H1 (cell line): ENCODE results near the gene GGT5. TPM values are rescaled to one million over a fixed set of nuclear protein-coding genes. Genes with fewer than 3 reads are reported as not detected.
"Not testable (repeated sequence)": the region's sequence is repeated elsewhere in the genome, so short reads cannot be mapped to it uniquely, and the experiment has no call there.

Source experiments
- CTCF ChIA-PET: fragments of 300-600 bp; sonication (Branson Sonifier 250); formaldehyde crosslinking; loops from one replicate; lab custom pipeline; 2021; ENCODE audit not compliant: partially characterized antibody; lab: Charles Lee
- POLR2A ChIA-PET: fragments of 300-600 bp; sonication (Branson Sonifier 250); formaldehyde crosslinking; loops from one replicate; lab custom pipeline; 2021; ENCODE audit warnings: inconsistent platforms; ENCODE audit not compliant: partially characterized antibody; lab: Charles Lee
- DNase-seq, 2 experiments: peaks; one replicate each; pipeline versions ENCODE4 v3.0.0 to v3.0.0-alpha.2; 2010 to 2022; ENCODE audit warnings: low spot score in 2 of 2, low read depth in 1 of 2, mixed read lengths in 1 of 2
- FAIRE-seq: peaks from 2 replicates; lab custom pipeline; 2011; peaks lifted over from hg19 to GRCh38; lab: Jason Lieb, UNC
- H2AFZ ChIP-seq: 2 replicates; pipeline ENCODE4 v1.8.1; 2012; ENCODE audit warnings: low read length, inconsistent platforms
- H2AK5ac ChIP-seq: 2 replicates; pipeline ENCODE4 v1.6.1; 2013; ENCODE audit warnings: low read depth, low read length
- H2BK120ac ChIP-seq: replicated peaks from 2 replicates; pipeline ENCODE3; 2013; ENCODE audit warnings: low read depth, low read length, inconsistent platforms
- H2BK12ac ChIP-seq: 2 replicates; pipeline ENCODE4 v1.6.1; 2013; ENCODE audit warnings: low read depth, low read length
- H2BK15ac ChIP-seq: 2 replicates; pipeline ENCODE4 v1.6.1; 2013; ENCODE audit warnings: low read length
- H2BK20ac ChIP-seq: 2 replicates; pipeline ENCODE4 v1.6.1; 2013; ENCODE audit warnings: low read length
- H2BK5ac ChIP-seq: 2 replicates; pipeline ENCODE4 v1.6.1; 2013; ENCODE audit warnings: low read depth, low read length
- H3K14ac ChIP-seq: 2 replicates; pipeline ENCODE4 v1.6.1; 2013; ENCODE audit warnings: inconsistent platforms; ENCODE audit not compliant: insufficient read length
- H3K18ac ChIP-seq: 2 replicates; pipeline ENCODE4 v1.6.1; 2013; ENCODE audit warnings: low read length; ENCODE audit errors: extremely low read depth
- H3K23ac ChIP-seq: 2 replicates; pipeline ENCODE4 v1.6.1; 2013; ENCODE audit warnings: inconsistent platforms; ENCODE audit not compliant: insufficient read length
- H3K23me2 ChIP-seq: 2 replicates; pipeline ENCODE4 v1.6.1; 2013; ENCODE audit warnings: low read depth, low read length
- H3K27ac ChIP-seq: 2 replicates; pipeline ENCODE4 v1.6.1; 2011; ENCODE audit warnings: low read depth, low read length, inconsistent platforms
- H3K27me3 ChIP-seq, 4 experiments: replicated peaks in 1 of 4; 1 replicate in 1 of 4; 2 replicates in 3 of 4; pipeline versions ENCODE4 v1.6.1 to v1.8.1; 2011 to 2013; ENCODE audit warnings: low read length in 3 of 4, mild to moderate bottlenecking in 3 of 4, inconsistent platforms in 2 of 4, mixed read lengths in 2 of 4, moderate library complexity in 1 of 4; ENCODE audit not compliant: control insufficient read depth in 3 of 4, insufficient read depth in 3 of 4; ENCODE audit errors: extremely low read depth in 1 of 4
- H3K36me3 ChIP-seq, 4 experiments: 2 replicates each; pipeline versions ENCODE4 v1.6.1 to v1.8.1; 2011 to 2013; ENCODE audit warnings: mild to moderate bottlenecking in 4 of 4, low read length in 3 of 4, moderate library complexity in 2 of 4, control low read depth in 1 of 4, inconsistent platforms in 1 of 4; ENCODE audit not compliant: insufficient read depth in 4 of 4, control insufficient read depth in 2 of 4
- H3K4ac ChIP-seq: replicated peaks from 2 replicates; pipeline ENCODE3; 2013; ENCODE audit warnings: low read length, low read depth, mixed read lengths, inconsistent platforms; ENCODE audit not compliant: insufficient read length
- H3K4me1 ChIP-seq, 4 experiments: replicated peaks in 1 of 4; 1 replicate in 1 of 4; 2 replicates in 3 of 4; pipeline versions ENCODE4 v1.6.1 to v1.8.1; 2011 to 2013; ENCODE audit warnings: low read length in 3 of 4, inconsistent platforms in 2 of 4, mixed read lengths in 1 of 4; ENCODE audit not compliant: insufficient read depth in 4 of 4, control insufficient read depth in 3 of 4
- H3K4me2 ChIP-seq, 2 experiments: 2 replicates each; pipeline versions ENCODE4 v1.6.1 to v1.8.1; 2011 to 2013; ENCODE audit warnings: low read depth in 2 of 2, low read length in 2 of 2, control low read depth in 1 of 2, inconsistent platforms in 1 of 2, mild to moderate bottlenecking in 1 of 2; ENCODE audit not compliant: insufficient read depth in 1 of 2
- H3K4me3 ChIP-seq, 4 experiments: fragments of 200-600, 300-600 bp in 1 of 4; sonication (generic), shearing (Covaris generic), sonication (Bioruptor Twin) in 1 of 4; 2 replicates each; pipeline versions ENCODE4 v1.5.1 to v1.8.1; 2011 to 2016; ENCODE audit warnings: low read length in 4 of 4, low read depth in 3 of 4, control low read depth in 2 of 4, inconsistent platforms in 2 of 4, mild to moderate bottlenecking in 2 of 4, mixed read lengths in 1 of 4, moderate library complexity in 1 of 4; ENCODE audit not compliant: insufficient read depth in 2 of 4; ENCODE audit errors: extremely low read depth in 1 of 4
- H3K56ac ChIP-seq: replicated peaks from 2 replicates; pipeline ENCODE3; 2013; ENCODE audit warnings: low read depth, mild to moderate bottlenecking, mixed read lengths, low read length, inconsistent platforms; ENCODE audit not compliant: insufficient read length
- H3K79me1 ChIP-seq: 2 replicates; pipeline ENCODE4 v1.6.1; 2013; ENCODE audit warnings: low read depth, low read length, control low read depth
- H3K79me2 ChIP-seq, 2 experiments: 2 replicates each; pipeline versions ENCODE4 v1.6.1 to v1.8.1; 2012 to 2013; ENCODE audit warnings: low read length in 2 of 2, mild to moderate bottlenecking in 2 of 2, inconsistent platforms in 1 of 2; ENCODE audit not compliant: insufficient read depth in 2 of 2, control insufficient read depth in 1 of 2
- H3K9ac ChIP-seq, 4 experiments: replicated peaks in 1 of 4; 1 replicate in 1 of 4; 2 replicates in 3 of 4; pipeline versions ENCODE4 v1.6.1 to v1.8.1; 2011 to 2013; ENCODE audit warnings: low read depth in 3 of 4, low read length in 3 of 4, control low read depth in 2 of 4, mild to moderate bottlenecking in 2 of 4, moderate library complexity in 2 of 4, inconsistent platforms in 1 of 4; ENCODE audit errors: extremely low read depth in 1 of 4
- H3K9me3 ChIP-seq, 2 experiments: 2 replicates each; pipeline versions ENCODE4 v1.6.1 to v1.8.1; 2012 to 2013; ENCODE audit warnings: mild to moderate bottlenecking in 2 of 2, moderate library complexity in 2 of 2, control low read depth in 1 of 2, inconsistent platforms in 1 of 2, low read depth in 1 of 2, low read length in 1 of 2, mixed read lengths in 1 of 2; ENCODE audit not compliant: insufficient read depth in 2 of 2
- H4K20me1 ChIP-seq, 2 experiments: replicated peaks in 1 of 2; 2 replicates each; pipeline versions ENCODE3 to v1.8.1; 2011 to 2013; ENCODE audit warnings: inconsistent platforms in 2 of 2, low read length in 2 of 2, mild to moderate bottlenecking in 1 of 2; ENCODE audit not compliant: insufficient read depth in 2 of 2, control insufficient read depth in 1 of 2
- H4K5ac ChIP-seq: 2 replicates; pipeline ENCODE4 v1.6.1; 2013; ENCODE audit warnings: low read length, low read depth, mixed read lengths, inconsistent platforms; ENCODE audit not compliant: insufficient read length
- H4K8ac ChIP-seq: 2 replicates; pipeline ENCODE4 v1.8.0; 2013; ENCODE audit warnings: mild to moderate bottlenecking, moderate library complexity, low read length, inconsistent platforms; ENCODE audit not compliant: insufficient read depth; ENCODE audit errors: extremely low read depth
- H4K91ac ChIP-seq: replicated peaks from 2 replicates; pipeline ENCODE3; 2013; ENCODE audit warnings: low read length, mixed read lengths, inconsistent platforms; ENCODE audit not compliant: insufficient read length
- WGBS, 2 experiments: shearing (Covaris generic) in 1 of 2; methylation state at CpG; one replicate each; pipeline versions ENCODE4 v1.1.6 to v1.1.7; 2013 to 2015; ENCODE audit warnings: low lambda C conversion rate in 2 of 2, mixed read lengths in 2 of 2, inconsistent platforms in 1 of 2, low coverage in 1 of 2, missing lambda C conversion rate in 1 of 2; ENCODE audit not compliant: insufficient replicate concordance in 2 of 2, insufficient coverage in 1 of 2, insufficient read length in 1 of 2; ENCODE audit errors: extremely low coverage in 1 of 2, missing lambda C conversion rate in 1 of 2; 5-methylcytosine and 5-hydroxymethylcytosine counted together
- polyA plus RNA-seq, 7 experiments: library from polyadenylated mRNA; depleted of rRNA in 3 of 7; stranded (reverse) in 5 of 7; unstranded in 2 of 7; fragments of >200 nt in 5 of 7; fragments of 200-250 nt in 2 of 7; gene quantifications; 1 replicate in 5 of 7; 2 replicates in 1 of 7; 4 replicates in 1 of 7; pipeline versions ENCODE4 v1.2.1 to v1.2.3, GENCODE V29; 2011 to 2013; ENCODE audit warnings: missing spikeins in 2 of 7, mixed read lengths in 2 of 7
- total RNA-seq: library from RNA; stranded (reverse); fragmentation: NEBNext Ultra II Directional; extraction: Animal tissue kit (Norgen Biotek cat#: 25700); gene quantifications from 2 replicates; pipeline ENCODE4 v1.2.1, GENCODE V29; 2021

Gene GGT5
- total and polyA plus RNA-seq, 2 of the 8 experiments (the other 6 are each of a cell fraction or from before 2014, with no cell fraction given): 0.05 TPM; not detected in 1

- H3K27ac ChIP-seq, H3K4me1 ChIP-seq, H3K18ac ChIP-seq, H4K91ac ChIP-seq, H3K79me1 ChIP-seq, H3K23me2 ChIP-seq, H2BK12ac ChIP-seq, H2BK15ac ChIP-seq, H3K9me3 ChIP-seq, H3K4me3 ChIP-seq, POLR2A ChIA-PET, H3K4ac ChIP-seq, H2BK120ac ChIP-seq, H3K56ac ChIP-seq, H2BK5ac ChIP-seq, H4K20me1 ChIP-seq, H2BK20ac ChIP-seq, H3K27me3 ChIP-seq, H3K79me2 ChIP-seq, H4K8ac ChIP-seq, H2AFZ ChIP-seq, H3K4me2 ChIP-seq, DNase-seq, H3K23ac ChIP-seq, H2AK5ac ChIP-seq, H3K36me3 ChIP-seq, H3K14ac ChIP-seq, H4K5ac ChIP-seq, H3K9ac ChIP-seq, FAIRE-seq: not testable (repeated sequence)
- CTCF ChIA-PET: interaction anchor here (0.8 to 1.2 kb wide), 2 partner anchors 17 to 59 kb away, joined by 3 read pairs; no protein-coding TSS in a partner anchor
- WGBS, 2 experiments: 86% methylated on average over 1 of the region's 8 CpGs; no CpG with 5 or more reads in 1 of the 2 experiments
These were observed 4.5 kb upstream of the GGT5 start for GRCh38 chr22:24249413-24249812.

- 87% methylated on average over 10 of the region's 15 CpGs; no CpG with 5 or more reads in 1 of the 2 experiments for WGBS, 2 experiments
- H3K23me2 ChIP-seq, H2BK120ac ChIP-seq, H3K4me1 ChIP-seq, H4K91ac ChIP-seq, H2BK20ac ChIP-seq, H4K8ac ChIP-seq, H3K18ac ChIP-seq, H4K5ac ChIP-seq, H3K14ac ChIP-seq, H3K4ac ChIP-seq, DNase-seq, H3K4me2 ChIP-seq, FAIRE-seq, H3K4me3 ChIP-seq, H4K20me1 ChIP-seq, H3K27ac ChIP-seq, H2BK12ac ChIP-seq, H3K56ac ChIP-seq, H3K79me1 ChIP-seq, H2AFZ ChIP-seq, H2BK5ac ChIP-seq, H3K9me3 ChIP-seq, H2BK15ac ChIP-seq, H3K27me3 ChIP-seq, H3K36me3 ChIP-seq, H3K23ac ChIP-seq, H3K79me2 ChIP-seq, H3K9ac ChIP-seq, H2AK5ac ChIP-seq: not testable (repeated sequence)
- ChIA-PET POLR2A (interaction anchor here (1.0 kb wide), 1 partner anchor 52 kb away, joined by 3 read pairs; no protein-coding TSS in a partner anchor), CTCF (interaction anchor here (0.8 to 1.5 kb wide), 3 partner anchors 16 to 58 kb away, joined by 3 to 29 read pairs (median 3); no protein-coding TSS in a partner anchor)
These were observed 3.7 kb upstream of the GGT5 start for GRCh38 chr22:24248611-24249010.
